SK-N-SH treated with all-trans-retinoic acid at 6 μM for 48 hours (cell line): ENCODE results near the gene NDUFA1.
"Not testable (repeated sequence)": the region's sequence is repeated elsewhere in the genome, so short reads cannot be mapped to it uniquely, and the experiment has no call there.

Experiments
- ISL1 ChIP-seq: fragments of 250-450 bp; sonication (Bioruptor Pico); IDR thresholded peaks from 2 replicates; pipeline ENCODE4 v2.1.2; 2022; ENCODE audit warnings: mild to moderate bottlenecking, moderate library complexity
- ZNF70 ChIP-seq: fragments of 450-650 bp; formaldehyde crosslinking; IDR thresholded peaks from 2 replicates; pipeline ENCODE4 v1.5.0; 2020; ENCODE audit warnings: mild to moderate bottlenecking, moderate library complexity

DNA sequence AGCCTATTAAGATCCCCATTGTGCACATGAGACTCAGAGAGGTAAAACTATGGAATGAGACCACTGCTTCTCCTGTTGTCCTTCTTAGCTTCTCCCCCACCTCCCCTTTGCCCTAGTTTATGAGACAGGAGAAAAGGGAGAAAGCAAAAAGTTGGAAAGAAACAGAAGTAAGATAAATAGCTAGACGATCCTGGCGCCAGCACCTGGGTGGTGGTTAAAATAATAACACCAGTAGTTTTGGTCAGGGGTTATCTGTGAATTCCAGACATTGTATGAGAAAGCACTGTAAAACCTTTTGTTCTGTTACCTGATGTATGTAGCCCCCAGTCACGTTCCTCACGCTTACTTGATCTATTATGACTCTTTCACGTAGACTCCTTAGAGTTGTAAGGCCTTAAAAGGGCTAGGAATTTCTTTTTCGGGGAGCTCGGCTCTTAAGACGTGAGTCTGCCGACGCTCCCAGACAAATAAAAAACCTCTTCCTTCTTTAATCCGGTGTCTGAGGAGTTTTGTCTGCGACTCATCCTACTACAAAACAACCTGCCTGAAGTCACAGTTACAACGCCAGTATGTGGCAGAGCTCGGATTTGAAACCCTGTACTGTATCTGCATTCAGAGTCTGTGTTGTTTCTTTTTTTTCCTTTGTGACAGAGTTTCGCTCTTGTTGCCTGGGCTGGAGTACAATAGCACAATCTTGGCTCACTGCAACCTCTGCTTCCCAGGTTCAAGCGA is 20.5 kb downstream of the NDUFA1 start:
- not testable (repeated sequence) for TF ChIP-seq ISL1 (CRISPR knock-in tag); ZNF70
